ENCODE data around the gene MRPL52.
"Not testable (repeated sequence)": the region's sequence is repeated elsewhere in the genome, so short reads cannot be mapped to it uniquely, and the experiment has no call there.

The MRPL52 gene

DNA sequence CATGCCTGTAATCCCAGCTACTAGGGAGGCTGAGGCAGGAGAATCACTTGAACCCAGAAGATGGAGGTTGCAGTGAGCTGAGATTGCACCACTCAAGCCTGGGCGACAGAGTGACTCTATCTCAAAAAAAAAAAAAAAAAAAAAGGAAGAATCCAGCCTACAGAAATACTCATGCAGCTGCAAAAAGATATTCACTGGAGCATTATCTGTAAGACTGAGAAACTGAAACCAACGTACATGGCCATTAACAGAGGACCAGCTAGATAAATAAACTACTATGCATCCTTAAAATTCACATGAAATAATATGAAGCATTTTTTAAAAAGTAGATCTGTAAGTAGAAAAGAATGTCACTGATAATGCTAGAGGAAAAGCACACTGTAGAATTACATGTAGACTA is 18.0 kb upstream of the MRPL52 start:
- no peak for DNase-seq

DNA sequence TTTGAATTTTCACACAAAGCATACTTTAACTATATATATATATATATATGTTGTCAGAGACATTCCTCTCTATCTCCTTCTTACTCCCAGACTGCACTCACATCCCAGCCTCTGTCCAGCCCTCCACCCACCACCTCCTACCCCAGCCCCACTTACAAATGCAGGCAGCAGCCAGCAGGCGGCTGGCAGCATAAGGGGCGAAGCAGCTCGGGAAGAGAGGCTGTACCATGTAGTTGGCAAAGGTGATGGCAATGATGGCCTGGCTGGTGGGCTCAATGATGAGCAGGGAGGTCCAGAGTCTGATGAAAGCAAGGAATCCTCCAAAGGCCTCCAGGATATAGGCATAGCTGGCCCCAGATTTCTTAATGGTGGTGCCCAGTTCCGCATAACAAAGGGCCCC is 16.9 kb upstream of the MRPL52 start:
- no peak for DNase-seq

DNA sequence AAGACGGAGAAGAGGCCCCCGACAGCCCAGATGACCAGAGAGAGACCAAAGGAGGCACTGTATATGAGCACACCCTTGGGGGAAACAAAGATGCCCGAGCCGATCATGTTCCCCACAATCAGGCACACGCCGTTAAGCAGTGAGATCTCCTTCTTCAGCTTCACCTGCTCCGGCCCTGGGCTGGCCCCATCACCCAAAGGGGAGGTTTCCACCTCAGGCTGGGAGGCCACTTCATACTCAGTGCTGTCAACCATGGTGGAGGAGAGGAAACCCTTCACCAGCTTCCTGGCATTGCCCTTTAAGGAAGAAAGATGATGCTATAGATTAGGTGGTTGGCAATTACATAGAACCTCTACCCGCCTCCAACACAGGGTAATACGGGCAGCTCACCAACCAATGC is 16.5 kb upstream of the MRPL52 start:
- no peak for DNase-seq

DNA sequence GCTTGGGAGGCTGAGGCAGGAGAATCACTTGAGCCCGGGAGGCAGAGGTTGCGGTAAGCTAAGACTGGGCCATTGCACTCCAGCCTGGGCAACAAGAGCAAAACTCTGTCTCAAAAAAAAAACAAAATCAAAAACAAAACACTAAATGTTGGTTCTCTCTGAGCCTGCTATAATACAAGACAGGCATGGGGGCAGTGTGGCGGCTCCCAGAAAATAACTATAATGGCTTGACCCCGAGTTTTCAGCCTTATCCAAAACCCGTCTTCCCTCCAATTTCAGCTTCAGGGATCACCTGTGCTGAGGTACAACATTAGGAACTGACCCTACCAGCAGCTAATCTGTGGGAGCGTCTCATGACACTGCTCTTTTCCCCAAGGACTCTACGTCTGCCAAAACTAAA is 15.3 kb upstream of the MRPL52 start:
- no peak for DNase-seq

DNA sequence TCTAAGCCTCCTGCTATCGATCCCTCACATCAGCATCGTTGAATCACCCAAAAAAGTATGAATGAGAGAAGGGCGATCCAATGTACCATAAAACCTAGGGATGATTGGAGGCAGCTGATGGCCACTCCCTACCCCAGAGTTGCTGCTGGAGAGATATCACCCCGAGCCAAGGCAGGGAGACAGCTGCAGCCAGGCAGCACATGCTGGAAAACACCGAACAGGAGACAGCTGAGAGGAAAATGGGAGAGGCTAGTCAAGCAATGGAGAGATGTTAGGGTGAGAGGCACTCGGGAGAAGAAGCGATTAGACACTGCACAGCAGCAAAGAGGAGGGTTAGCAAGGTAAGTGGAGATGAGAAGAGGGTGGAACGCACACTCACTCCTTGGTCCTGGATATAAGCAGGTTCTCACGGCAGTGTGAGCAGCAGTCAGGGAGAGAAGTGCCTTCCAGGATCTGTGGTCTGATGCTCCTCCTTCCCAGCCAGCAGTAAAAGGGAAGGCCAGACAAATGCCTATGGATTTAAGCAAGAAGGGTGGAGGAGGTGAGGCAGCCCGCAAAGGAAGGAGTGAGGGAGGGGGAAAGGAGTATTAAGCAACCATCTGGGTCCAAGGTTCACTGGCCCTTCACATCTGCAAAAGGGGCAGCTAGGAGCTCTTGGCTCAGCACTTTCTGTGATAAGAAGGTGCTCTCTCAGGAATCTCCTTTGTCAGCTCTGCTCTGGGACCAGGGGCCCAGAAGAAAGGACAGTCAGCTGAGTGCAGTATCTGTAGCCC is 14.6 kb upstream of the MRPL52 start, which contains the start of gene SLC7A7:
SLC7A7 (minus strand) TSS at position 495 of the 773 bp plus-strand sequence. CDS start 2,037 bp downstream, outside the sequence.
- DNase-seq, result no peak

DNA sequence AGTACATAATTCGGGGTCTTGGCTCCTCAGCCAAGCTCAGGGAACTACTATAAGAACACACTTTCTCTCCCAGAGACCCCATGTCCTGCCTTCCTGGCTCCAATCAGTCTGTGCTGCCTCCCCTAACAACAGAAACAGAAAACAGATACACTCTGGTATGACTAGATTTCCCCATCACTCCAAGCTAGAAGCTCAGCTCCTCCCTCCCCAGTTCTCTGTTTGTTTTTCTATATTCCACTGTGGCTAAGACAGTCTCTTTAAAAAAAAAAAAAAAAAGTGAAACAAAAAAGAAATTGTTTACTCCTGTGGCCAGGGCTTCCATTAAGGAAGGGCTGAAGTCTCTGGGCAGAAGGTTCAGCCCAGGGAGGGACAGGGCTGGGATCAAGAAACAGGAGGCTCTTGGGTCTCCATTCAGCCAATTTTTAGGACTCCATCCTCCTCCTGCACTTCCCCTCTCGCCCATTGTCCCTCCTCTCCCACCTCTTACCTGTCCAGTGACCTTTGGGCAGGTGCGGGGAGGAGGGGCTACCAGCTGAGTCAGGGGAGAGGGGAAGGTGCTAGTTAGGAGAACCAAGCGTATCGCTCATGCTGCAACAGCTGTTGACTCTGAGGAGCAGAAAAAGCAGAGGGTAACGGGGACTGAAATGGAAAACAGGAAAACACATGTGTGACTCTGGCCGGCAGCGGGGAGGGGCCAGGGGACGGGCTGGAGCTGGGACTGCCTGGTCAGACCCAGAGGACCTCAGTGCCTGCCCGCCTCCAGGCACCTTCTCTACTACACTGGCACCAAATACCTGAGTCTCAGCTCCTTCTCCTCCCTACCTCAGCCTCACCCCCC is 10.3 kb upstream of the MRPL52 start:
- no peak for DNase-seq

DNA sequence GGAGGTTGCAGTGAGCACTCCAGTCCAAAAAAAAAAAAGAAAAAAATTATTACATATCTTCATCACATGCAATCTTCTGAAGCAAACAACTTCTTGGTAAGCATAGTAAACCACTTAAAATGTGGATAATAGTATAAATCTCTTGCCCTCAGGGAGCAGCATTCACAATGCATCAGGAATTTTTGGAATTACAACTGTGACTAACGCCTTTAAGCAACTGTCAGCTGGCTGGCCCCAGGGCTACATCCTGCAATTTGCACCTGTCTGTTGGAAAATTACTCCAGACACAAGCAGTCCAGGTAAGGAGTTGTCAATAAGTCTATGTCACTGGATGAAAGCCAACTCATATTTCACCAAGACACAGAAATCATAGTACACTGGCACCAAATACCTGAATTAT is 9.0 kb upstream of the MRPL52 start:
- DNase-seq, result no peak

DNA sequence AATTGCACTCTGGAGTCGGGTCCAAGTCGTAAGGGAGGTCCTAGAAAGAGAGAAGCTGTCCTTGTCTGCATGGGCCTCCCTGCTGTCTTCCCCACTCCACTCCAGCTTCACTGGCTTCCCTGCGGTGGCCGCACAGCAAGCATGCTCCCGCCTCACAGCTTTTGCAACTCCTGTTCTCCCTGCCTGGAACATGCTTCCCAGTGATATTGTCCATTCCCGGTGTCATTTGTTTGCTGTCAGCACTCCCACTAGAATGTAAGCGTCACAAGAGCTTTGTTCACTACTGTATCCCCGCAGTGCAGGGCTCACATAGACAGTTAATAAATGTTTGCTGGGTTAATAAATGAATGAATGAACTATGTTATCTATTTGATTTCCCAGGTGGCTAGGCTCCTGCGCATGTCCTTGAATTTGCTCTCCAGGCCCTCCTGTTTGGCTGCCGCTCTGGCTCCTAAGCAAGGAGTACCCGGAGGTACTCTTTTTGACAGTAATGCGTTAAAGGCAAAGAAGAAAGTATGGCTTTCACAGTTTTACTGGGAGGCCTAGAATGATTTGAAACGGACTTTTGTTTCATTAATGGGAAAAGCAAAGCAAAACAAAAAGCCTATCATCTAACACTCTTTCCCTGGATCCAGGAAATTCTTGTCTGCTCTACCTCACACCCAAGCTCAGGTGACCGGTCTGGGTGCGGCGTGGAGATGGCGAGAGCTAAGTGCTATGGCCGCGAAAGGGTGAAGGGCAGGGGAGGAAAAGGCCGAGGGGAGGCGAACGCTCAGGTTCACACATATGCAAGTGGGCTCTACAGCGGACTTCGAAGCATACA is 8.3 kb upstream of the MRPL52 start:
- no peak for DNase-seq

DNA sequence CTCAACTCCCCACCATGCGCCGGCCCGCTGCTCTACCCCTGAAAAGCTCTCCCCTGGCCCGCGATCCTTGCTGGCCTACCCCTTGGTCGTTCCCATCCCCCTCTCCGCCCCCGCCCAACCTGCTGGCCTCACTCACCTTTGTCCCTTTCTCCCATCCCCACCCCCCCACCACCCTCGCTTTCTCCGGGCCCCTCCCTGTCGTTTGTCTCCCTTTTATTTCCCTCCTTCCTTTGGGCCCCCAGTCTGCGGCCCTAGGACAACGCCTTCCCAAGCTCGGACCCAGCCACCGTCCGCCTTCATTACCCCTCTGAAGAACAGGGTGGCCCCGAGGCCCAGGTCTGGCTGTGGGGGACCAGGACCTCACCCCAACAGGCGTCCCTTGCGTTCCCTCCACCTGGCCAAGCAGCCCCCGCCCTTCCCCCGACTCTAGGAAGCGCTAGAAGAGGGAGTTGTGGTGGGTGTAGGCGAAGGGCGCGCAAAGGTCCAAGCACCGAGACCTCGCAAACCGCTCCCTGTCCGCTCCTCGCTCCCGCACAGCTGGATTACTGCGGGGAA is 7.6 kb upstream of the MRPL52 start:
- no peak for DNase-seq

DNA sequence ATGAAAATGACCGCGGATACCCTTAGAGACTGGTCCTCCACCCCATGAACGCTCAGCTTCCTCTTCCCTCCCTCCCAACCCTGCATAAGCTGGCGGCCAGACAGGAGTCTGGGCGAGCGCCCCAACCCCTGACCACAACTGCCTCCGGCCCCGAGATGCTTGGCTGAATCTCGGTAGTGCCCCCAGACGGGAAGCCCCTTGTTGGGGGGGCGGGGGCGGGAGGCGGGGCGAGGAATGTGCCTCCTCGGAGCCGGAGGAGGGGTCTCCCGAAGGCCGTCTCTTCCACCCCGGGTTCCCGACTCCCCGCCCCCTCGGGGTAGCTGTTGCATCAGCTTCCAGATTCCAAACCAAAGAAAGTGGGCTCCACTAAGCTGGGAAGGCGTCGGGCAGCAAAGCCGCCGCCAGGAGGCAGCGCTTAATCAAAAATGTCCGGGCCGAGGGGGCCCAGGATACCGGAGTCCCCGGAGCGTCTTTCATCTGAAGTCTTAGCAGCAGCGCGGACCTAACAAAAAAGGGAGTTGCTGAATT is 7.1 kb upstream of the MRPL52 start:
- DNase-seq, result peak; percentile 56

DNA sequence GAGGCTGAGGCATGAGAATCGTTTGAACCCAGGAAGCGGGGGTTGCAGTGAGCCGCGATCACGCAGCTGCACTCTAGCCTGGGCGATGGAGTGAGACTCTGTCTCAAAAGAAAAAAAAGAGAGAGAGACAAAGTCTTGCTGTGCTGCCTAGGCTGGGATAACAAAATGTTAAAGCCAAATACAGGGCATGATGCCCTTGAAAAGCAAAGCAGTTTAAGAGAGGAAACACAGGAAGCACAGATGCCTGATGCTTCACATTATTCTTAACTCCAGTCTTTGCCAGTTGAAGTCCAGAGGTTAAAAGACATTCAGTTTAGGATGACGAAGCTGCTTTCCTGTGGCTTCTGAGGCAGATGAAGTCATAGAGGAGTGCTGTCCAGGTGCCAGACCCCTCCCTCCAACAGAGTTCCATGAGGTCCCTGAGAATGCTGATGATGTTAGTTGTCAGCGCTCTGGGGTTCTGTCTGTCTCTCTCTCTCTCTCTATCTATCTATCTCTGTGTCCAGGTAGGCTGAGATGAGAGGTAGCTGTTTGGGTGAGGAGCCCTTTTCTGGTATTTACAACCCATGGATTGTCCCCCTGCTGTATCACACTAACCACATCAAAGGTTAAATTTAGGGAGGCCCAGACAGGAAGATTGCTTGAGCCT is 4.9 kb upstream of the MRPL52 start:
- no peak for DNase-seq

DNA sequence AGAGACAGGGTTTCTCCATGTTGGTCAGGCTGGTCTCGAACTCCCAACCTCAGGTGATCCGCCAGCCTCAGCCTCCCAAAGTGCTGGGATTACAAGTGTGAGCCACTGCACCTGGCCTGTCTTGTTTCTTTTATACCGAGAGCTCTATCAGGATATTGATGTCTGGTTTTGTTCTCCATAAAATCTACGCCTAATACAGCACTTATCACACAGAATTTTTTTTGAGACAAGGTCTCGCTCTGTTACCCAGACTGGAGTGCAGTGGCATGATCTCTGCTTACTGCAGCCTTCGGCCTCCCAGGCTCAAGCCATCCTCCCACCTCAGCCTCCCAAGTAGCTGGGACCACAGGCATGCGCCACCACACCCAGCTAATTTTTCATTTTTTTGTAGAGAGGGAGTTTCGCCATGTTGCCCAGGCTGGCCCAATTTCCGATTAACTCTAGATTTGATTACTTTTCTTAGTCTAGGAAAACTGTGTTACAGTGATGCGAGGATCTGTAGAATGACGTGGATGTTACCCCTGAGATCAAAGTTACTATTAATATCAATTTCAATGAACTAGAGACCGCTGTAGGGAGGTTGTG is 519 bp upstream of the MRPL52 start:
- DNase-seq, result not testable (repeated sequence)

DNA sequence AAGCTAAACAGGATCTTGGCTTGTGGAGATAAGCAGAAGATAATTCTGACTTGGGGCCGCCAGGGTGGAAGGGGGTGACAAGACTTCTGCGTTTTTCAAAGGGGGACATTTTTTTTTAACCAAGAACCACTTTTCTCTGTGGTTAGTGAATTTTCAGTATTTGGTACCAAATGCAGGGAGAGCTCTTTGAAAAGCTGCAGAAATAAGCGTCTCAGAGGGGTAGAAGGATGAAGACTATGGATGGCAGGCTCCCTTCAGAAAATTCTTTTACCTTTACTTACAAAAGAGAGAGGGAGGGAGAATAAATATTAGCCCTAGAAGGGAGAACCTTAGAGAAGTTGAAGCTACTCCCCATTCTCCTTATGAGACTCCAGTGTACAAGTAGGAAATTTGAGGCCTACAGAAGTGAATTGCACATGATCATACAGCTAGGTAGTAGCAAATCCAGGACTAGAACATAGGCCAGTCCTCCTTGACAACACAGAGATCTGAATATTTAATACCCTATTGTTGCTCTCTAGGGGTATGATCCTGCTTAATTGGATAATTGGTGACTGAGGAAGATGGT is 840 bp downstream of the MRPL52 start:
- no peak for DNase-seq

DNA sequence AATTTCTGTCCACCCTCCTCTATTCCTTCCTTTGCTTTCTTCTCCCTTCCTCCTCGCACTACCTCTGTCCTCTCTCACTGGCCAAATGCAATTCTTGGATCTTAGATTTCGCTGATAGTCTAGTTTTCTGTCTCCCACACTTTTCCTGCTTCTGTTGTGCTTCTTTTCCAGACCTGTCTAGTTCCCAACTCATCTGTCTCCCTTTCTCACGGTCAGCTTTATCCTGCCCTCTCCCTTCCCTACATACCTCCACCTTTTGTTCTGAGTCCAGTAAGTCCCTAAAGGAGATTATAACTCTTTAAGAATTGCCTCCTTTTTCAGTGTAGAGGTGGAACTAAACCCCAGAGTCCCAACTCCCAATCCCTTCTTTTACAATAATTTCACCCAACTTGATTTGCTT is 5.8 kb downstream of the MRPL52 start:
- no peak for DNase-seq

DNA sequence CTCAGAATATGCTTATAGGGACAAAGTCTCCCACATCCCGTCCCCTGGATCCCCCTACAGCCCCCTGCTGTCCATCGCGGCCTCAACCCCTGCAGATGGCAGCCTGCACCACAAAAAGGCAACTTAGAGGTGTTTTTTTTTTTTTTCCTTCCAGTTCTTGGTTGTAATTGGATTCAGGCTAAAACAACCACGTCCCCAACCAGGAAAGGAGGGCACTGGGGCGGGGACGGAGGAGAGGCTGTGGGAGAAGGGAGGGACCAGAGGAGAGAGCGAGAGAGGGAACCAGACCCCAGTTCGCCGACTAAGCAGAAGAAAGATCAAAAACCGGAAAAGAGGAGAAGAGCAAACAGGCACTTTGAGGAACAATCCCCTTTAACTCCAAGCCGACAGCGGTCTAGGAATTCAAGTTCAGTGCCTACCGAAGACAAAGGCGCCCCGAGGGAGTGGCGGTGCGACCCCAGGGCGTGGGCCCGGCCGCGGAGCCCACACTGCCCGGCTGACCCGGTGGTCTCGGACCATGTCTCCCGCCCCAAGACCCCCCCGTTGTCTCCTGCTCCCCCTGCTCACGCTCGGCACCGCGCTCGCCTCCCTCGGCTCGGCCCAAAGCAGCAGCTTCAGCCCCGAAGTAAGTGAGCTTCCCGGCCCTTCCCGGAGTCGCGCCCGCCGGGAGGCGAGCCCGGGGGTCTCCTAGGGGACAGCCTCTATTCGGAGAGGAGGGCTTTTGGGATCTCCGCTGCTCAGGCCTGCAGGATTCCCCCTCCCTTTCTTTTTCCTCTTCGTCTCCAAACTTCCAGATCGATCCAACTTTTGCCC is 6.8 kb downstream of the MRPL52 start, which contains the start of gene MMP14:
MMP14 (plus strand) TSS at position 285 of the 813 bp plus-strand sequence; CDS start at position 518, 233 bp downstream.
- DNase-seq, result no peak

DNA sequence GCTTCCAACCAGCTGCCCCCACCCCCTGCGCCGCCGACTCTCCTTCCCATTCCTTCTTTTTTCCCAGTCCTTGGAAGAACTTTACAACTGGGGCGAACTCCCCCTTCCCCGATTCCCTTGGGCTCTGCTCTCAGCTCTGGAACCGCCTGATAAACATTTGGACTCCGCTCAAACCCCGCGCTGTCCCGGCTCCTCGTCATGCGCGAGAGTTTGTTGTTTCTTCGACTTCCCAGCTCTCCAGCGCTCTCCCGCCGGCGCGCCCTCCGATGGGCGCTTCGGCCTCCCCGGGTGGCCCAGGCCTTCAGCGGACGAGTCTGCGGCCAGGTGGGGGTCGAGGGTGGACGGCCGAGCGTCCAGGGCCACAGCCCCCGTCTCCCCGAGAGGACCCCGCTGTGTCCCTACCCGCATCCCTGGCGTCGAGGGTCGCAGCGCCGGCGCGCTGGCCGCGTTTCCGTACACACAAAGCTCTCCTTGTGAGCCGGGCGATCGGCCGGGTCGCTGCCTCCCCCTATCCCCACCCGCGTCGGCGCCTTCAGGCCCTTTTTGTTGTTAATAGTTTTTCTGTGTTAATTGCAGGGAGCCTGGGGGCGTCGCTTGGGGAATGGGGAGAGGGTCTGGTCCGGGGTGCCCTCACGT is 7.5 kb downstream of the MRPL52 start:
- DNase-seq, result no peak

DNA sequence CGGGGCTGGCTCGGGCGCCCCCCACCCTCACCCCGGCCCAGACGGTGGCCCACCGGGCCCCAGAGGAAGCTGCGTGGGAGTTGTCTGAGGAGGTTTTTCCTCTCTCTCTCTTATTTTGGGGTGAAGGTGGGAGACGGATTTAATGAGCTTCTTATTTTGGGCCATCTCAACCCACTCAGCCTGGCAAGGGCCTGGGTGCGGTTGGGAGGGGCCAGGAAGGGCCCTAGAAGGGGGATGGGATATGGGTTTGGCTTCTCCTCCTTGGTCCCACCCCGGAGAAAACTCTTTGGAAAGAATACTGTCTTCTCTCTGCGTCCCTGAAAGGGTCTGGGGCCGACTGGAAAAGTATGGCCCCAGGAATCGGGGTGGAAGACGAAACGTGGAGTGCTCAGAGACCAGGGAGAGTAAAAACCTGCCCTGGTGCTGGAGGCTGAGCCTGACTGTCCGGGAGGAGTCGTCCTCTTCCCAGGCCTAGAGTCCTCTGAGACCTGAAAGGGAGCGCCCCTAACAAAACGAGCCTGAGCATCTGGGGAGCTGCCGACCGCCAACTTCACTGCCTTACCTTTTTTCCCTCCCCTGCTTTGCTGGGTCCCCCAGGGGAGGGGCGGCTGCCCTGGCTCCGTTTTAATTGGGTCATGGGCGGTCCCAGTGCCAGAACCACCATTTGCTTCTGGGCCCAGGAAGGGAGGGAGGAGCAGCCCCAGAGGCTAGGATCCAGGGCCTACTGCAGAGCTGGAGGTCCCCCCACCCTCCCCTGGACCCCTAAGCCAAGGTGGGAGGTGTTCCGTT is 8.3 kb downstream of the MRPL52 start:
- no peak for DNase-seq

DNA sequence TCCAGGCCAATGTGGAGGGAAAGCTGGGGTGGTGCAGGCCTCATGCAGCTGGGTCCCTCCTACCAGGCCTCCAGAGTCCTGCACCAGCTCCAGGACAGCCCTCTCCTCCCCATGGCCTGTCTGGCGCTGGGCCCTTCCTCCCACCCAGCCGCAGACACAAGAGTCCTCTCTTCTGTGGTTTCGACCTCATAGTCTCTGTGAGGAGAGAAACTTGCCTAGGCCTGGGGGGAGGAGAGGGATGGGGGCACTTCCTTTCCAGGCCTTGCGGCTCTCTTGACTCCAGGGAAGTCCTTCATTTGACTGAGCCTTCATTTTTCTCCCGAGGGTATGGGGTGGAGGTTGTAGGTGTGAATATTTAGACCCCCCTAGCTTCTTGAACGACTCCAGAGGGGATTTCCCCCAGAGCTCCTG is 8.9 kb downstream of the MRPL52 start:
- no peak for DNase-seq

Data from activated CD4-positive, CD25-positive, alpha-beta regulatory T cell treated with anti-CD3 and anti-CD28 coated beads, Interleukin-2, amount 50 U/mL, for 72 hours (primary cell).